HL-60 (cell line): ENCODE measurements around the gene SHC2.

ENCODE experiments used
- DNase-seq, 2 experiments: peaks; one replicate each; pipeline ENCODE4 v3.0.0-alpha.2; 2010 to 2020; ENCODE audit warnings: low read depth in 1 of 2, low spot score in 1 of 2
- H3K27ac ChIP-seq: fragments of 250-450 bp; sonication (Bioruptor Pico); replicated peaks from 2 replicates; pipeline ENCODE4 v1.5.1; 2020; ENCODE audit warnings: mild to moderate bottlenecking, moderate library complexity
- H3K27me3 ChIP-seq: fragments of 250-450 bp; sonication (Bioruptor Pico); 2 replicates; pipeline ENCODE4 v1.5.1; 2021; ENCODE audit warnings: mild to moderate bottlenecking, moderate library complexity; ENCODE audit not compliant: insufficient read depth, poor library complexity, severe bottlenecking
- H3K4me3 ChIP-seq: replicated peaks from 2 replicates; pipeline ENCODE4 v1.5.1; 2011; ENCODE audit warnings: mild to moderate bottlenecking, control low read depth, low read length; ENCODE audit not compliant: insufficient read depth
- CTCF ChIP-seq: IDR thresholded peaks from one replicate; pipeline ENCODE4 v1.5.1; 2011; ENCODE audit warnings: low read length, control low read depth, inconsistent platforms; ENCODE audit not compliant: insufficient read depth
- GABPA ChIP-seq: IDR thresholded peaks from 2 replicates; pipeline ENCODE4 v1.6.1; 2012; ENCODE audit warnings: low read depth
- POLR2AphosphoS5 ChIP-seq: IDR thresholded peaks from 2 replicates; pipeline ENCODE4 v1.6.1; 2012; ENCODE audit warnings: low read depth
- REST ChIP-seq: IDR thresholded peaks from 2 replicates; pipeline ENCODE4 v1.6.1; 2012; ENCODE audit warnings: low read depth; ENCODE audit not compliant: insufficient replicate concordance
- SPI1 ChIP-seq: IDR thresholded peaks from 2 replicates; pipeline ENCODE4 v1.6.1; 2012; ENCODE audit warnings: low read depth, mild to moderate bottlenecking, borderline replicate concordance

Gene SHC2

DNA sequence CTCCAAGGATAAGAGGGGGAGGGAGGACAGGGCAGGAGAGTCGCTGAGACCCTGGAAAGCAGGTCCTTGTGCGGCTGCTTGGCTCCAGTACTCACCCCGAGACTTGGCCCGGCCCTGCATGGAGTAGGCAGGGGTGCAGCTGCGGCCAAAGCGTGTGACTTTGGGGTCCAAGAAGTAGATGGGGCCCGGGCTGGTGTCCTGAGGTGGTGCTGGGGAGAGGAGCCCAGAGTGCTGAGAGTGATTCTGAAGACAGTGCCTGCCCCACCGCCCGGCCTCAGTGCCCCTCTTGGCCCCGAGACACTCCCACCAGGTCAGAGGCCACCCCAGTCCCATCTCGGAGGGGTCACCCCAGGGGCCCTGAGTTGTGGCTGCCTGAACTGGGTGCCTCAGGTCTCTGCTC, 6.7 kb upstream of the SHC2 start:
- Histone ChIP-seq H3K27ac (no peak overlapping the region), H3K27me3 (peaks cover 3% of the 10 kb centered on the region), H3K4me3 (no peak overlapping the region)
- no peak for TF ChIP-seq GABPA
- TF ChIP-seq SPI1 = no peak
- TF ChIP-seq REST = no peak
- no peak for TF ChIP-seq POLR2AphosphoS5
- no peak for DNase-seq

DNA sequence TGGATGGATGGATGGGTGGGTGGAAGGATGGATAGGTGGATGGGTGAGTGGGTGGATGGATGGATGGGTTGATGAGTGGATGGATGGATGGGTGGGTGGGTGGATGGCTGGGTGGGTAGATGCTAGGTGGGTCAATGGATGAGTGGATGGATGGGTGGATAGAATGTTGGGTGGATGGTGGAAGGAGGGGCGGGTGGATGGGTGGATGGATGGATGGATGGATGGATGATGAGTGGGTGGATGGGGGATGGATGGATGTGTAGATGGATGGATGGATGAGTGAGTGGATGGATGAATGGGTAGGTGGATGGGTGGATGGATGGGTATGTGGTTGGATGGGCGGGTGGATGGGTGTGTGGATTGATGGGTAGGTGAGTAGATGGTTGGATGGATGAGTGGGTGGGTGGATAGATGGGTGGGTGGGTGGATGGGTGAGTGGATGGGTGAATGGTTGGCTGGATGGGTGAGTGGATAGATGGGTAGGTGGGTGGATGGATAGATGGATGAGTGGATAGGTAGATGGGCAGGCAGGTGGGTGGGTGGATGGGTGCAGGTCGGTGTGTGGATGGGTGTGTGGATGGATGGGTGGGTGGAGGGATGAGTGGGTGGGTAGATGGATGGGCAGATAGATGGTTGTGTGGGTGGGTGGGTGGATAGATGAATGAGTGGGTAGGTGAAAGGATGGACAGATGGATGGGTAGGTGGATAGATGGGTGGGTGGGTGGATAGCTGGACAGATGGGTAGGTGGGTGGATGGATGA, 4.4 kb upstream of the SHC2 start:
- DNase-seq = no peak
- TF ChIP-seq SPI1 = no peak
- no peak for TF ChIP-seq POLR2AphosphoS5
- TF ChIP-seq REST = no peak
- no peak for TF ChIP-seq CTCF
- no peak for TF ChIP-seq GABPA
- Histone ChIP-seq H3K27ac (no peak overlapping the region), H3K4me3 (no peak overlapping the region), H3K27me3 (peaks cover 15% of the 10 kb centered on the region)

DNA sequence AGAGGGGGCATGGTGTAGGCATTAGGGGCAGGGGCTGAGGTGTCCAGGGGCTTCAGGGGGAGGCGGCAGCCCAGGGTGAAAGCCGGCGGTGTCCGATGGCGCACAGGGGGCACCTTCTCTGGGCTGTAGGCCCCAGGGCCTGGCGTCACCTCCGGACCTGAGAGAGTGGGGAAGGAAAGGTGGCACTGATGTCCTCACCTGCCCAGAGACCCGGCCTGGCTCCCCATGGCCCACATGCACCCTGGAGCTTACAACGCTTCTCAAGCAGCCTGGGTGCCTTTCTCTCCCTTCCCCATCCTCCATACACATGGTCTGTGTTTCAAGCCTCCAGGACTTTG, 3.3 kb upstream of the SHC2 start:
- no peak overlapping the region for H3K27ac ChIP-seq
- TF ChIP-seq SPI1 (no peak), CTCF (no peak), REST (no peak), POLR2AphosphoS5 (no peak), GABPA (no peak)
- no peak for DNase-seq
- H3K4me3 ChIP-seq = no peak overlapping the region
- H3K27me3 ChIP-seq = peaks cover 20% of the 10 kb centered on the region
